GM12878 (cell line): ENCODE data around the gene RGS19. TPM values are rescaled to one million over a fixed set of nuclear protein-coding genes. Genes with fewer than 3 reads are reported as not detected.

Experiments
- ATAC-seq: fragments of 200-7000 bp; cut with Tn5 transposase; 3 replicates; pipeline ENCODE4 v1.9.1; 2020; ENCODE audit warnings: mild to moderate bottlenecking, moderate library complexity
- BruUV-seq: library from RNA; stranded (reverse); fragments of 400-500 nt; replicated peaks from 2 replicates; lab custom pipeline; 2021; lab: Mats Ljungman, UMichigan
- CTCF ChIA-PET: fragments of 300-600 bp; sonication (Branson Sonifier 250); formaldehyde crosslinking; extraction: SDS; loops from one replicate; lab custom pipeline; 2021; ENCODE audit warnings: inconsistent platforms; lab: Yijun Ruan, JAX
- POLR2A ChIA-PET: fragments of 350-600 bp; formaldehyde crosslinking; extraction: SDS; loops from one replicate; lab custom pipeline; 2021; ENCODE audit warnings: inconsistent platforms; lab: Charles Lee
- RAD21 ChIA-PET: fragments of 300-600 bp; sonication (Branson Sonifier 250); formaldehyde crosslinking; loops from one replicate; lab custom pipeline; 2023; ENCODE audit warnings: antibody characterized with exemption; ENCODE audit not compliant: unreplicated experiment; lab: Charles Lee
- SMC1A ChIA-PET: fragments of 300-600 bp; sonication (Branson Sonifier 250); formaldehyde crosslinking; loops from one replicate; lab custom pipeline; 2023; ENCODE audit not compliant: unreplicated experiment, uncharacterized antibody; lab: Charles Lee
- DNase-seq: peaks from one replicate; pipeline ENCODE4 v3.0.0-alpha.2; 2011; ENCODE audit warnings: low read depth, low spot score
- FAIRE-seq: peaks from 3 replicates; lab custom pipeline; 2011; peaks lifted over from hg19 to GRCh38; lab: Jason Lieb, UNC
- H2AFZ ChIP-seq: 2 replicates; pipeline ENCODE4 v1.6.0; 2011; ENCODE audit warnings: low read depth, low read length, control low read depth; ENCODE audit not compliant: control insufficient read depth
- H3K27ac ChIP-seq: 2 replicates; pipeline ENCODE4 v1.5.1; 2011; ENCODE audit warnings: control low read depth; ENCODE audit not compliant: control insufficient read depth, insufficient read depth
- H3K27me3 ChIP-seq, 2 experiments: replicated peaks in 1 of 2; 2 replicates each; pipeline versions ENCODE4 v1.6.0 to v1.6.1; 2011; ENCODE audit warnings: low read length in 1 of 2; ENCODE audit not compliant: control insufficient read depth in 2 of 2, insufficient read depth in 2 of 2
- H3K36me3 ChIP-seq, 2 experiments: 2 replicates each; pipeline ENCODE4 v1.5.1; 2011; ENCODE audit warnings: low read length in 1 of 2; ENCODE audit not compliant: control insufficient read depth in 2 of 2, insufficient read depth in 2 of 2
- H3K4me1 ChIP-seq: 2 replicates; pipeline ENCODE4 v1.6.1; 2011; ENCODE audit warnings: mild to moderate bottlenecking, low read length, moderate library complexity, mixed read lengths; ENCODE audit not compliant: control insufficient read depth, insufficient read depth
- H3K4me2 ChIP-seq: 2 replicates; pipeline ENCODE4 v1.6.0; 2011; ENCODE audit warnings: control low read depth; ENCODE audit not compliant: control insufficient read depth, insufficient read depth
- H3K4me3 ChIP-seq: fragments of 200-600 bp; sonication (generic); 2 replicates; pipeline ENCODE4 v1.5.1; 2016
- H3K79me2 ChIP-seq: 2 replicates; pipeline ENCODE4 v1.6.0; 2011; ENCODE audit warnings: low read length; ENCODE audit not compliant: control insufficient read depth, insufficient read depth
- H3K9ac ChIP-seq: 2 replicates; pipeline ENCODE4 v1.8.0; 2011; ENCODE audit warnings: low read length, control low read depth, mixed read lengths; ENCODE audit not compliant: control insufficient read depth, insufficient read depth
- H3K9me3 ChIP-seq: replicated peaks from 3 replicates; pipeline ENCODE4 v1.5.1; 2011; ENCODE audit warnings: mild to moderate bottlenecking, low read length; ENCODE audit not compliant: control insufficient read depth, insufficient read depth
- H4K20me1 ChIP-seq: 2 replicates; pipeline ENCODE4 v1.6.0; 2011; ENCODE audit not compliant: control insufficient read depth, insufficient read depth
- ETV6 ChIP-seq, 2 experiments: fragments of 450-650 bp in 1 of 2; IDR thresholded peaks in 1 of 2; conservative IDR thresholded peaks in 1 of 2; 2 replicates each; pipeline ENCODE4 v1.6.1; 2014; ENCODE audit warnings: antibody characterized with exemption in 1 of 2, borderline replicate concordance in 1 of 2, low read depth in 1 of 2, mild to moderate bottlenecking in 1 of 2, moderate library complexity in 1 of 2
- GABPA ChIP-seq: IDR thresholded peaks from 2 replicates; pipeline ENCODE4 v1.6.1; 2014; ENCODE audit warnings: antibody characterized with exemption, low read depth, mild to moderate bottlenecking, inconsistent platforms
- HDAC2 ChIP-seq: fragments of 200-600 bp; sonication (generic); IDR thresholded peaks from 2 replicates; pipeline ENCODE4 v1.6.1; 2017
- IKZF1 ChIP-seq: fragments of 450-650 bp; conservative IDR thresholded peaks from 2 replicates; pipeline ENCODE4 v1.6.1; 2017; ENCODE audit warnings: antibody characterized with exemption, mild to moderate bottlenecking
- MYC ChIP-seq: IDR thresholded peaks from 2 replicates; pipeline ENCODE4 v1.6.1; 2011; ENCODE audit warnings: mild to moderate bottlenecking, low read length, moderate library complexity, inconsistent platforms; ENCODE audit not compliant: insufficient read depth, insufficient replicate concordance, insufficient read length, severe bottlenecking
- SIX5 ChIP-seq: IDR thresholded peaks from 2 replicates; pipeline ENCODE4 v1.6.1; 2011; ENCODE audit warnings: mild to moderate bottlenecking, low read depth, low read length, moderate library complexity; ENCODE audit not compliant: severe bottlenecking
- STAT3 ChIP-seq: IDR thresholded peaks from 2 replicates; pipeline ENCODE4 v1.6.1; 2011; ENCODE audit warnings: low read depth, low read length, improper control_type of control experiment
- TCF7 ChIP-seq: IDR thresholded peaks from 2 replicates; pipeline ENCODE4 v1.6.1; 2014; ENCODE audit warnings: antibody characterized with exemption, borderline replicate concordance
- ZNF24 ChIP-seq: fragments of 450-650 bp; IDR thresholded peaks from 2 replicates; pipeline ENCODE4 v1.6.1; 2017; ENCODE audit warnings: antibody characterized with exemption, mild to moderate bottlenecking
- WGBS: methylation state at CpG from one replicate; pipeline ENCODE4 v1.1.6; 2016; ENCODE audit warnings: low lambda C conversion rate; ENCODE audit not compliant: insufficient replicate concordance, insufficient coverage; ENCODE audit errors: missing lambda C conversion rate; 5-methylcytosine and 5-hydroxymethylcytosine counted together
- in situ Hi-C: fragments of 300-500 bp; cut with MboI; formaldehyde crosslinking; loops from 9 replicates; pipeline ENCODE4 v1.14.3; 2018; ENCODE audit warnings: mixed read lengths
- intact Hi-C: fragments of 100-400 bp; cut with micrococcal nuclease; formaldehyde crosslinking; loops from one replicate; pipeline ENCODE4 v1.14.2; 2022; ENCODE audit not compliant: unreplicated experiment
- polyA plus RNA-seq, 11 experiments: library from polyadenylated mRNA; depleted of rRNA in 4 of 11; unstranded in 6 of 11; stranded (reverse) in 5 of 11; fragments of >200 nt; fragmentation: Nextera tagmentation in 4 of 11; fragmentation: Illumina TruSeq in 1 of 11; extraction: Ambion mirVana in 4 of 11; extraction: Trizol in 1 of 11; gene quantifications; 1 replicate in 1 of 11; 2 replicates in 10 of 11; pipeline versions ENCODE4 v1.2.1 to v1.2.3, GENCODE V29; 2011 to 2016; ENCODE audit warnings: inconsistent platforms in 2 of 11, missing spikeins in 2 of 11, low read depth in 1 of 11
- total RNA-seq, 4 experiments: library from RNA; depleted of rRNA in 3 of 4; stranded (reverse); fragments of >200 nt in 3 of 4; fragmentation: Illumina TruSeq in 1 of 4; extraction: Trizol in 1 of 4; gene quantifications; 2 replicates each; pipeline versions ENCODE4 v1.2.1 to v1.2.3, GENCODE V29; 2013 to 2021

The RGS19 gene
- total and polyA plus RNA-seq, 10 of the 15 experiments (the other 5 are each of a cell fraction or from before 2014, with no cell fraction given): 0.82 to 62.4 (median 39.8) TPM

GRCh38 chr20:64116016-64116415 lies 36.7 kb upstream of the RGS19 start (continued):
- TF ChIP-seq STAT3 (no peak), GABPA (no peak), TCF7 (no peak), ETV6 (conservative IDR thresholded peaks at IDR 0.05 in 1 of 2, IDR thresholded peaks at IDR 0.05 in 1 of 2; ENCODE audit: borderline replicate concordance in 1 of 2, low read depth in 1 of 2) (no peak), ZNF24 (no peak)
- TF ChIP-seq, all 136 proteins: peak for 0

GRCh38 chr20:64115171-64115911 lies 36.0 kb upstream of the RGS19 start:
- ATAC-seq (no peak), DNase-seq (no peak), FAIRE-seq (no peak)
- Histone ChIP-seq H3K4me3 (no peak overlapping the region), H3K27ac (no peak overlapping the region), H4K20me1 (no peaks in the 10 kb centered on the region), H2AFZ (no peak overlapping the region), H3K4me1 (peaks cover 5% of the 10 kb centered on the region), H3K4me2 (no peak overlapping the region), H3K27me3 (peaks cover 0 to 3% of the 10 kb centered on the region in 2 experiments; a peak in 1 of 4 replicates), H3K36me3 (no peaks in the 10 kb centered on the region), H3K9me3 (no peaks in the 10 kb centered on the region), H3K79me2 (no peaks in the 10 kb centered on the region), H3K9ac (no peak overlapping the region)
- in situ Hi-C loops: no loop called here
- TF ChIP-seq SIX5 (no peak), ZNF24 (no peak), MYC (no peak), IKZF1 (no peak), HDAC2 (no peak)
- SMC1A ChIA-PET: interaction anchor here (0.6 kb wide), 2 partner anchors 118 to 125 kb away, joined by 3 to 4 read pairs; no protein-coding TSS in a partner anchor
- intact Hi-C loops: no loop called here
- CTCF ChIA-PET: interaction anchor here (1.0 to 2.8 kb wide), 2 partner anchors 16 to 31 kb away, joined by 3 to 12 read pairs; partner anchors contain the start of gene LKAAEAR1
- 44% methylated on average over 14 of the region's 14 CpGs for WGBS
- RAD21 ChIA-PET: interaction anchor here (1.7 kb wide), 1 partner anchor 34 kb away, joined by 6 read pairs; no protein-coding TSS in a partner anchor
- POLR2A ChIA-PET: interaction anchor here (1.0 kb wide), 1 partner anchor 32 kb away, joined by 3 read pairs; no protein-coding TSS in a partner anchor
- BruUV-seq: no TSS peak
